PC-9 (cell line): ENCODE measurements around the gene TBP. TPM values are rescaled to one million over a fixed set of nuclear protein-coding genes. Genes with fewer than 3 reads are reported as not detected.

Experiments used
- BruUV-seq: library from RNA; stranded (reverse); fragments of 400-500 nt; replicated peaks from 2 replicates; lab custom pipeline; 2021; lab: Mats Ljungman, UMichigan
- CTCF ChIA-PET: fragments of 300-600 bp; sonication (Branson Sonifier 250); formaldehyde crosslinking; loops from one replicate; lab custom pipeline; 2022; ENCODE audit warnings: antibody characterized with exemption; lab: Charles Lee
- POLR2A ChIA-PET: fragments of 300-600 bp; sonication (Branson Sonifier 250); formaldehyde crosslinking; loops from one replicate; lab custom pipeline; 2022; ENCODE audit warnings: antibody characterized with exemption; ENCODE audit not compliant: unreplicated experiment; lab: Charles Lee
- DNase-seq, 2 experiments: peaks; one replicate each; pipeline versions ENCODE4 v3.0.0 to v3.0.0-alpha.2; 2015 to 2022; ENCODE audit warnings: mixed read lengths in 1 of 2
- H2AFZ ChIP-seq: fragments of 200-600 bp; sonication (generic); 2 replicates; pipeline ENCODE4 v1.8.1; 2017; ENCODE audit warnings: antibody characterized with exemption
- H3F3A ChIP-seq: fragments of 200-600 bp; sonication (generic); 2 replicates; pipeline ENCODE4 v1.8.1; 2017; ENCODE audit warnings: antibody characterized with exemption, mild to moderate bottlenecking, low read depth; ENCODE audit not compliant: insufficient read depth
- H3K27ac ChIP-seq: fragments of 200-600 bp; sonication (generic); 2 replicates; pipeline ENCODE4 v1.6.1; 2016; ENCODE audit warnings: mixed run types
- H3K27me3 ChIP-seq: fragments of 200-600 bp; sonication (generic); 2 replicates; pipeline ENCODE4 v1.6.1; 2016; ENCODE audit warnings: low read depth, mixed run types; ENCODE audit not compliant: insufficient read depth
- H3K36me3 ChIP-seq: fragments of 200-600 bp; sonication (generic); 2 replicates; pipeline ENCODE4 v1.6.1; 2016; ENCODE audit warnings: low read depth, mixed run types
- H3K4me1 ChIP-seq: fragments of 200-600 bp; sonication (generic); replicated peaks from 2 replicates; pipeline ENCODE4 v1.6.1; 2016; ENCODE audit warnings: mixed run types; ENCODE audit not compliant: insufficient read depth
- H3K4me2 ChIP-seq: fragments of 200-600 bp; sonication (generic); 2 replicates; pipeline ENCODE4 v1.6.1; 2017; ENCODE audit warnings: mixed run types
- H3K4me3 ChIP-seq: fragments of 200-600 bp; sonication (generic); 2 replicates; pipeline ENCODE4 v1.6.1; 2016; ENCODE audit warnings: mixed run types
- H3K79me2 ChIP-seq: fragments of 200-600 bp; sonication (generic); 2 replicates; pipeline ENCODE4 v1.6.1; 2017; ENCODE audit warnings: low read depth, mixed run types
- H3K9me2 ChIP-seq: fragments of 200-600 bp; sonication (generic); 2 replicates; pipeline ENCODE4 v1.8.1; 2017; ENCODE audit warnings: mild to moderate bottlenecking; ENCODE audit not compliant: insufficient read depth
- H3K9me3 ChIP-seq: fragments of 200-600 bp; sonication (generic); 2 replicates; pipeline ENCODE4 v1.8.1; 2016; ENCODE audit warnings: low read depth; ENCODE audit not compliant: insufficient read depth
- H4K20me1 ChIP-seq: fragments of 200-600 bp; sonication (generic); 2 replicates; pipeline ENCODE4 v1.8.1; 2017; ENCODE audit not compliant: insufficient read depth
- EZH2 ChIP-seq: fragments of 200-600 bp; sonication (generic); IDR thresholded peaks from 2 replicates; pipeline ENCODE4 v1.8.0; 2017; ENCODE audit warnings: antibody characterized with exemption, low read depth
- intact Hi-C: fragments of 100-400 bp; cut with micrococcal nuclease; formaldehyde crosslinking; loops from one replicate; pipeline ENCODE4 v1.10.0; 2022; ENCODE audit not compliant: unreplicated experiment
- total RNA-seq: library from RNA; stranded (reverse); gene quantifications from 2 replicates; pipeline ENCODE4 v1.2.3, GENCODE V29; 2021
- TF ChIP-seq, protein P1 (sequence below): fragments of 200-600 bp; sonication (generic); conservative IDR thresholded peaks from 2 replicates; pipeline ENCODE4 v1.6.1; 2017; ENCODE audit warnings: mixed run types, antibody characterized with exemption, mild to moderate bottlenecking, moderate library complexity

Gene TBP
- total RNA-seq, 1 experiment from 2014 or later: 11.2 TPM

DNA sequence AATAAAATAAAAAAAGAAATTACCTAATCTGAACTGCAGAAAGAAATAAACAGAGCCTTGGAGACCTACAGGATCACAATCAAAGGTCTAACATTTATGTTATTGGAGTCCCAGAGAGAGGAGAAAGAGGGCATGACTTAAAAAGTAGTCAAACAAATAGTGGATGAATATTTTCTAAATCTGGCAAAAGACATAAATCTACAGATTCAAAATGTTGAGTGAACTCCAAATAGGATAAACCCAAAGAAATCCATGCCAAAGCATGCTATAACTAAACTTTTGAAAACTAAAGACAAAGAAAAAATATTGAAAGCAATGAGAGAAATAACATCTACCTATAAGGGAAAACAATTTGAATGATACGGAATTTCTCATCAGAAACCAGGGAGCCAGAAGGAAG, 39.3 kb upstream of the TBP start:
- H3K36me3 ChIP-seq: no peaks in the 10 kb centered on the region
- no peak overlapping the region for H3K27ac ChIP-seq
- no peak for DNase-seq
- no peaks in the 10 kb centered on the region for H3K79me2 ChIP-seq
- ChIA-PET POLR2A (no interaction called here), CTCF (no interaction called here)
- H3K27me3 ChIP-seq: peaks cover 63% of the 10 kb centered on the region
- intact Hi-C loops: no loop called here
- H4K20me1 ChIP-seq: no peaks in the 10 kb centered on the region
- no peaks in the 10 kb centered on the region for H3F3A ChIP-seq
- no peak overlapping the region for H3K4me3 ChIP-seq
- H2AFZ ChIP-seq: no peak overlapping the region
- TF ChIP-seq EZH2: no peak
- TF ChIP-seq, protein P1, sequence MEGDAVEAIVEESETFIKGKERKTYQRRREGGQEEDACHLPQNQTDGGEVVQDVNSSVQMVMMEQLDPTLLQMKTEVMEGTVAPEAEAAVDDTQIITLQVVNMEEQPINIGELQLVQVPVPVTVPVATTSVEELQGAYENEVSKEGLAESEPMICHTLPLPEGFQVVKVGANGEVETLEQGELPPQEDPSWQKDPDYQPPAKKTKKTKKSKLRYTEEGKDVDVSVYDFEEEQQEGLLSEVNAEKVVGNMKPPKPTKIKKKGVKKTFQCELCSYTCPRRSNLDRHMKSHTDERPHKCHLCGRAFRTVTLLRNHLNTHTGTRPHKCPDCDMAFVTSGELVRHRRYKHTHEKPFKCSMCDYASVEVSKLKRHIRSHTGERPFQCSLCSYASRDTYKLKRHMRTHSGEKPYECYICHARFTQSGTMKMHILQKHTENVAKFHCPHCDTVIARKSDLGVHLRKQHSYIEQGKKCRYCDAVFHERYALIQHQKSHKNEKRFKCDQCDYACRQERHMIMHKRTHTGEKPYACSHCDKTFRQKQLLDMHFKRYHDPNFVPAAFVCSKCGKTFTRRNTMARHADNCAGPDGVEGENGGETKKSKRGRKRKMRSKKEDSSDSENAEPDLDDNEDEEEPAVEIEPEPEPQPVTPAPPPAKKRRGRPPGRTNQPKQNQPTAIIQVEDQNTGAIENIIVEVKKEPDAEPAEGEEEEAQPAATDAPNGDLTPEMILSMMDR: no peak
- no peaks in the 10 kb centered on the region for H3K9me3 ChIP-seq
- no peaks in the 10 kb centered on the region for H3K4me1 ChIP-seq
- no TSS peak for BruUV-seq
- no peaks in the 10 kb centered on the region for H3K9me2 ChIP-seq
- H3K4me2 ChIP-seq: no peak overlapping the region

DNA sequence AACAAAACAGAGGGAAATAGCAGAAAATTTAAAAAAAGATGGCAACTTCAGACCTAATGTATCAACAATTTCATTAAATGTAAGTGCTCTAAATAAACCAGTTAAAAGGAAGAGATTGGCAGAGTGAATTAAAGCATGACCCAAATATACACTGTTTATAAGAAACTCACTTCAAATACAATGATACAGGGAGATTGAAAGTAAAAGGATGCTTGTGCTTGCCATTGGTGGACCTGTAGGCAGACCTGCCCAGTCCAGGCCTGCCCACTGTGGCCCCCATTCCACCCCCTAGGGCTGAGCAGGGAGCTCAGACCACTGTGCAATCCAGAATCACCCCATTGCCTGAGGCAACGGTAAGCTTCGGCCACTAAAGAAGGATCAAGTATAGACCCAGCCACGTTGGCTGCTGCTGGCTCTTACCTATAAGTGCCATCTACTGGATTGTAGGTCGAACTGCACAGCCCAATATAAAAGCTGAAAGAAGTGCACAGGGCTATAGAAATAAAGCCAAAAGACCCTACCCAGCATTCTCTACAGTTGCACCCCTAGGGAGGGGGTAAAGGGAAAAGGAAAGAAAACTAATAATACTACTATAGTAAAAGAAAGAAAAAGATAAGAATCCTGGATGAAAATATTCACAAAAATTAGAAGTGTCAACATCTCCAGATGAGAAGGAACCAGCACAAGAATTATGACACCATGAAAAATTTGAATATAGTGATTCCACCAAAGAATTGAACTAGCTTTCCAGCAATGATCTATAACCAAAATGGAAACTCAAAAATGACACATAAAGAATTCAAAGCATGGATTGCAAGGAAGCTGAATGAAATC, 37.2 kb upstream of the TBP start:
- Histone ChIP-seq H3K4me2 (no peak overlapping the region), H3F3A (no peaks in the 10 kb centered on the region), H3K27me3 (peaks cover 68% of the 10 kb centered on the region), H3K4me3 (no peak overlapping the region), H3K4me1 (no peaks in the 10 kb centered on the region), H3K9me2 (no peaks in the 10 kb centered on the region), H3K36me3 (no peaks in the 10 kb centered on the region), H3K9me3 (no peaks in the 10 kb centered on the region), H2AFZ (no peak overlapping the region), H3K27ac (no peak overlapping the region), H3K79me2 (no peaks in the 10 kb centered on the region), H4K20me1 (no peaks in the 10 kb centered on the region)
- intact Hi-C loops: loop anchor here (1.0 kb wide), 1 partner anchor 686 kb away; no protein-coding TSS in a partner anchor
- no TSS peak for BruUV-seq
- peak in 1 of 2 experiments; percentile 8 for DNase-seq
- ChIA-PET CTCF (interaction anchor here (1.1 kb wide), 1 partner anchor 685 kb away, joined by 4 read pairs; no protein-coding TSS in a partner anchor), POLR2A (no interaction called here)
- TF ChIP-seq, protein P1: peak; percentile 80
- TF ChIP-seq EZH2: no peak

DNA sequence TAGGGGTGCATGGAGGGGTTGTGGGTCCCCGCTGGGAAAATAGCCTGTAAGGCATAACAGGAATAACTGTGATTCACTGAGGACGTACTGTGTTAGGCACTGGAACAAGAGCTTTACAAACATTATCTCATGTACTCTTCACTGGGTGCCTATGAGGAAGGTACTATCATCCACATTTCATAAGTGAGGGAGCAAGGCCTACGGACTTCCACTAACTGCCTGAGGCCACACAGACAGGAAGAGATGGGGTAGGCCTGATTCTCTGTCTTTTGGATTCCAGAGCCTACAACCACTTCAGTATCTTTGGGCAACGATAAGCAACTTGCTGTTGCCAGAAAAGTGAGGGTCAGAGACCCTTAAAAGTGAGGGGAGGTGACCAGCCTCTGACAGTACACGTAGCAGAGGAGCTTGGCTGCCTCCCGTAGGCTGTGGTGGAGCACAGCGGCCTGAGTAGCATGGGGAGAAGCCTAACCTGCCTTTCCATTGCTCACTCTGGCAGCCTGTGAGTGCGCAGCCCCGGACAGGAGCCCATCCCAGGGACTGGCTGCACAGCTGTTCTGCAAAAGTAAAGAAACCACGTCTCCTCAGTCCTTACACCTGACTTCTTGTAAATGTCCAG, 31.5 kb upstream of the TBP start:
- Histone ChIP-seq H4K20me1 (no peaks in the 10 kb centered on the region), H3K36me3 (no peaks in the 10 kb centered on the region), H3K27ac (no peak overlapping the region), H3F3A (no peaks in the 10 kb centered on the region), H3K79me2 (no peaks in the 10 kb centered on the region), H3K9me3 (no peaks in the 10 kb centered on the region), H3K27me3 (peaks cover 42% of the 10 kb centered on the region), H3K9me2 (no peaks in the 10 kb centered on the region), H3K4me2 (no peak overlapping the region), H3K4me3 (no peak overlapping the region), H3K4me1 (no peaks in the 10 kb centered on the region), H2AFZ (no peak overlapping the region)
- DNase-seq: no peak
- CTCF ChIA-PET: no interaction called here
- BruUV-seq: no TSS peak
- intact Hi-C loops: no loop called here
- POLR2A ChIA-PET: no interaction called here
- TF ChIP-seq, protein P1: no peak
- no peak for TF ChIP-seq EZH2
